ENCODE results near the gene PHRF1.
"Not testable (repeated sequence)": the region's sequence is repeated elsewhere in the genome, so short reads cannot be mapped to it uniquely, and the experiment has no call there.

The PHRF1 gene

GRCh38 chr11:559020-559620 lies 17.1 kb upstream of the PHRF1 start:
- no peak for DNase-seq (ENCODE audit: low spot score)

DNA sequence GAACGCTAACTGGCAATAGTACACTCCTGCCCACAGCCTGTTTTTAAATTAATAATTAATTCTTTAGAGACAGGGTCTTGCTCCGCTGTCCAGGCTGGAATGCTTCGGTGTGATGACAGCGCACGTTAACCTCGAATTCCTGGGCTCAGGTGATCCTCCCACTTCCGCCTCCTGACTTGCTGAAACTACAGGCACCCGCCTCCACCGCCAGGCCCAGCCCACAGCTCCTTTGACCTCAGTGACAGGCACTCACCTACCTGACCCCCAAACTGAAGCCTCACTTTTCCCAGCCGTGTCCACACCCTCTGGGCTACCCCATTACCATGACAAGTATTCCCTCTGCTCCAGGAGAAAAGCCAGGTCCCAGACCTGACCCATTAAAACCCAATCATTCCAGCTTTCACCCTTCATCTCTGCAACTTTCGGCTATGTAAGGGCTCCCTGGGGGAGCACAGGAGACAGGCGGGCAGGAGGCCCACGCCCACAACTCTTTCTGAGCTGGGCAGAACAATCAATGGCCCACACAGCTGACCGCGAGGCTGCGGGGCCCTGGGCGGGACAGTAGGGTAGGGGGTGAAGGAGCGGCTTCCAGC lies 16.5 kb upstream of the PHRF1 start:
- no peak for DNase-seq (ENCODE audit: low spot score)

GRCh38 chr11:560305-561147 lies 15.7 kb upstream of the PHRF1 start, which contains the start of the genes LMNTD2 and RASSF7:
LMNTD2 (minus strand) TSS chr11:560738; CDS start chr11:560716, 22 bp downstream.
RASSF7 (plus strand) TSS chr11:560970; CDS start chr11:561769, 799 bp downstream.
- peak; percentile 98 for DNase-seq (ENCODE audit: low spot score)

GRCh38 chr11:561148-562003 lies 14.9 kb upstream of the PHRF1 start:
- peak; percentile 60 for DNase-seq (ENCODE audit: low spot score)

- no peak for DNase-seq (ENCODE audit: low spot score)
Measured at GRCh38 chr11:562046-562645, 14.1 kb upstream of the PHRF1 start.

DNA sequence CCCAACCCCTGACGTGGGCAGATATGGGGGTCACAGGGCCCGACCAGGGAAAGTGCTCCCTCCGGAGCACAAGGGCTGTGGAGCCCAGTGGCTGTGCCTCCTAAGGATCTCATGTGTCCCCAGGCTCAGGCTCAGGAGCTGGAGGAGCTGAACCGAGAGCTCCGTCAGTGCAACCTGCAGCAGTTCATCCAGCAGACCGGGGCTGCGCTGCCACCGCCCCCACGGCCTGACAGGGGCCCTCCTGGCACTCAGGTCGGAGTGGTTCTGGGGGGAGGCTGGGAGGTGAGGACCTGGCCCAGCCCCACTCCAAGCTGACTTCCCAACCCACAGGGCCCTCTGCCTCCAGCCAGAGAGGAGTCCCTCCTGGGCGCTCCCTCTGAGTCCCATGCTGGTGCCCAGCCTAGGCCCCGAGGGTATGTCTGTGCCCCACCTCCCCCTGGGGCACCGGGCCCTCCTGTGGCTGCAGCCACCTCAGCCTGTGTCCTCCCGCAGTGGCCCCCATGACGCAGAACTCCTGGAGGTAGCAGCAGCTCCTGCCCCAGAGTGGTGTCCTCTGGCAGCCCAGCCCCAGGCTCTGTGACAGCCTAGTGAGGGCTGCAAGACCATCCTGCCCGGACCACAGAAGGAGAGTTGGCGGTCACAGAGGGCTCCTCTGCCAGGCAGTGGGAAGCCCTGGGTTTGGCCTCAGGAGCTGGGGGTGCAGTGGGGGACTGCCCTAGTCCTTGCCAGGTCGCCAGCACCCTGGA lies 13.0 kb upstream of the PHRF1 start:
- DNase-seq (ENCODE audit: low spot score): no peak

GRCh38 chr11:563812-564578 lies 12.3 kb upstream of the PHRF1 start:
- DNase-seq (ENCODE audit: low spot score): no peak

GRCh38 chr11:565921-566509 lies 10.3 kb upstream of the PHRF1 start:
- DNase-seq (ENCODE audit: low spot score): no peak

DNA sequence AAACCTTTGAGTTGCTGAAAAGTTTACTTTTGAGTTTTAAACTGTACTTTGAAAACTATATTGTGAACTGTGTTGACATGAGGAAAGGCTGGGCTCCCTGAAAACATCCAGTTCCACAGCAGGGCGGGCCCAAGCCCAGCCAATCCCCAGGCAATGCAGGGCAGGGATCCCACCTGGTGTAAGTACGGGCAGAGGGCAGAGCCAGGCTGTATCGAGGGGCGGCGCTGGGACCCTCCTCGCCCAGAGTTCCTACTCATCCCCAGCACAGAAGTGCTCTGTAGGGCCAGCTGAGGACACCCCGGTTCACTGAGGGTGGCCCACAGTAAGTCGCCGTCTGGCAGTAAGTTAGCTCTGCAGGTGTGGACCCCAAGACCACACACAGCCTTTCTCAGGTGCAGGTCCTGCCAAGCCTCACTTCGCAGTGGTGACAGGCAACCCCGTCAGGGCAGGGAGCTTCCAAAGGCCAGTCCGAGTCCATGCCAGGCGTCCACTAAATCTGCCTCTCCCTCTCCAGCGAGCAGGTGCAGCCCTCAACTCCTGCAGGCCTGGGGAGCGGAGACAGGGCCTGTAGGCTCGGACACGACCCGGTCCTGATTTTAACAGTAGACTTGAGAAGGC lies 9.2 kb upstream of the PHRF1 start:
- DNase-seq (ENCODE audit: low spot score): no peak

- no peak for DNase-seq (ENCODE audit: low spot score)
Measured at GRCh38 chr11:567629-568292, 8.5 kb upstream of the PHRF1 start.

DNA sequence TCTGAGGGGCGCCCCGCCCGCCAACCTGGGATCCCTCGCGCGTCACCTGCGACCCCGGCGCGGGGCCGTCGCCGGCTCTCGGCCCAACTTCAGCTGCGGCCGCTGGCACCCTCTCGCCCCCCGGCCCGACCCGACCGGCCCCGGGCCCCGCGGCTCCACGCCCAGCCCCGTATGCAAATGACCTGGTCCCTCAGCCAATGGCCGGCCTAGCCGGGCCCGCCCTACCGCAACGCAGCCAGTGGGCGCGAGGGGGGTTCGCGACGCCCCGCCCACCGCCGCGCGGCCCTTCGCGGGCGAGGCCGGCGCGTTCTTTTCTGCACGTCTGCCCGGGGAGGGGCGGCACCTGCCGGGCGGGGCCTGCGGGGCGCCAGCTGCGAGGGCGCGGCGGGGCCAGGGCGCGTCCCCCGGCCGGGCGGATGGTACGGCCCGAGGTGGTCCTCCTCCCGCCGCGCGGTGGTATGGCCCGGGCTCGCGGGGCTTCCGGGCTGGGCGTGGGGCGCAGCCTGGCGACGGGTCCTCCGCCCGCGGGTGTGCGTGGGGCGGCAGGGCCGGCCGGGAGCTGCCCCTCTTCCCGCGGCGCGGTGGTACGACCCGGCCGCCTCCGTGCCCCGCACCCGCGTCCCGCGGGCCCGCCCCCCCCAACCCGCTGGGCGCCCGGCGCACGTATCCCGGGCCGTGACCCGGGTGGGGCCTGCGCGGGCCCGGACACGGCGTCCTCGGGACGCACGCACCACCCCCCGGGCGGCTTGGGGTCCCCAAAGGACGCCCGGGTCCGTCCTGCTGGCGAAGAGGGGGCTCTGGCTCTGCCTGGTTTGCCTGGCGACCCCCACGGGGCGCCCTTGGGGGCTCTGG lies 7.7 kb upstream of the PHRF1 start:
- peak; percentile 98 for DNase-seq (ENCODE audit: low spot score)

- DNase-seq (ENCODE audit: low spot score): no peak
Measured at GRCh38 chr11:569158-569885, 6.9 kb upstream of the PHRF1 start.

- no peak for DNase-seq (ENCODE audit: low spot score)
Measured at GRCh38 chr11:571802-572185, 4.5 kb upstream of the PHRF1 start.

GRCh38 chr11:573146-573759 lies 3.0 kb upstream of the PHRF1 start:
- DNase-seq (ENCODE audit: low spot score): no peak

GRCh38 chr11:574031-574570 lies 2.2 kb upstream of the PHRF1 start:
- DNase-seq (ENCODE audit: low spot score): not testable (repeated sequence)

GRCh38 chr11:574632-575312 lies 1.5 kb upstream of the PHRF1 start:
- DNase-seq (ENCODE audit: low spot score): no peak
